Fibroblast of villous mesenchyme (primary cell): ENCODE results near the gene MSI2. TPM values are rescaled to one million over a fixed set of nuclear protein-coding genes. Genes with fewer than 3 reads are reported as not detected.
"Not testable (repeated sequence)": the region's sequence is repeated elsewhere in the genome, so short reads cannot be mapped to it uniquely, and the experiment has no call there.

ENCODE experiments used
- DNase-seq: peaks from one replicate; pipeline ENCODE4 v3.0.0-alpha.2; 2010; ENCODE audit warnings: low read depth
- H3K4me3 ChIP-seq: 2 replicates; pipeline ENCODE4 v1.5.1; 2011; ENCODE audit warnings: low read depth, mild to moderate bottlenecking, low read length
- CTCF ChIP-seq: IDR thresholded peaks from 2 replicates; pipeline ENCODE4 v1.5.1; 2012; ENCODE audit warnings: low read depth, mild to moderate bottlenecking, low read length; ENCODE audit not compliant: insufficient read depth
- total RNA-seq: library from RNA; depleted of rRNA; stranded (reverse); fragments of >200 nt; gene quantifications from 2 replicates; pipeline ENCODE4 v1.2.3, GENCODE V29; 2012

MSI2 gene
- total RNA-seq, 1 donor: 50.1 TPM

GRCh38 chr17:57294101-57294500 is 37.8 kb downstream of the MSI2 start:
- H3K4me3 ChIP-seq: no peak overlapping the region
- no peak for DNase-seq
- TF ChIP-seq CTCF: no peak

DNA sequence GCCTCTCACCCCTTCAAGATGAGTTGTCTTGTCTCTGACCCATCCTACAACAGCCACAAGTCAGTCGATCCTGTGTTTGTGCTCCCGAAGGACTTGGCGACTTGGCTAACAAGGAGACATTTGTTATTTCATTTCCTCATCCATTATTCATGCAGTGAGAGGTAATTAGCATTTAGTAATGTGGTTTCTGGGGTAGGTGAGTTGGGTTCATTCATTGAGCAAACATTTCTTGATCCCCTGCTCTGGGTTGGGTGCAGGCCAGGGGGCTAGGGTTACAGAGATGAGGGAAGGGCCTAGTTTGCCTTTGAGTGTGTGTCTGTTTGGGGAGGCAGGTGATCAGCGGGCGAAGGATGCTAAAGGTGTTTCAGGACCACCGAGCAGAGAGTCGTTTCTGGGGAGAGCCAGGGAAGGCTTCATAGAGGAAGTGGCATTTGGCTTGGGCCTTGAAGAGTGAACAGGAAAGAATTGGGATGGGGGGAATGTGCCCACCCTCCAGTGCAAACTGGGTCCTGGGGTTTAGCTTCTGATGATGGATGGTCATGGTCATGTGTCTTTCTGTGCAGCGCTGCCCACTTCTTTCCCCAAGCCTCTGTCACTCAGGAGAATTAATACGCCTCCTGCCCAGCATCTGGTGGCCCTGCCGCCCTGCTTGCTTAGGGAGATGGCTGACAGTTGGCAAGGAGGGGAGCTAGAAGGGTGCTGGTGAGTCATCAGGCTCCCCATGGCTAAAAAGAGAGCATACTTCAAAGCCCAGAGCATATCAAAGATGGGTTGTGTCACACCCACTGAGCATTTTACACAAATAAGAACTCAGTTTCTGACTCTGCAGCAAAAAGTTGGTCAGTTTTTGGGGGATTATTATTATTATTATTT is 38.5 kb downstream of the MSI2 start:
- no peak overlapping the region for H3K4me3 ChIP-seq
- DNase-seq: peak; percentile 31
- TF ChIP-seq CTCF: no peak

DNA sequence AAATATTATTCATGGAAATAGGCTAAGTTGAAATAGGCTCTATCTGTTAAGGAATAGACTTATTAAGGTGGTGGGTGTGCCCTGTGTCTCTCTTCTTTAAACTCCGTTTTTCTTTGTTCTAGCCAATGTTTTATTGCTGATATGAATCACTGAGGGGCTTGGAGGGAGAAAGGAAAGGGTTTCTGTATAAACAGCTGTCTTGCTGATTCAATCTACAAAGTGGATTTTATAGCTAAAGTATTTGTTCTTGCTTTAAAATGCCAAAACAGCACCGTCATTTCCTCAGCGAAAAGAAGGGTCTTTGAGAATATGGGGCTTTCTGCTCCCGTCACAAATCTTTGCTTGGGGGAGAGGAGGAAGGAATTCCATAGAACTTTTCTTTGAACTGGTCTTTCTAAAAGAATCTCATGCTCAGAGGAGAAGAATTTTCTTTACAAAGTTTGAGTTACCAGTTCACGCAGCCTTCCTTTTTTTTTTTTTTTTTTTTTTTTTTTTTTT is 39.3 kb downstream of the MSI2 start:
- H3K4me3 ChIP-seq: no peak overlapping the region
- peak; percentile 50 for DNase-seq

GRCh38 chr17:57296231-57296630 is 39.9 kb downstream of the MSI2 start:
- no peak for DNase-seq
- H3K4me3 ChIP-seq: no peak overlapping the region
- TF ChIP-seq CTCF: no peak

More for the DNA sequence above, 39.3 kb downstream of the MSI2 start:
- TF ChIP-seq CTCF: no peak

- DNase-seq: no peak
- TF ChIP-seq CTCF: no peak
- H3K4me3 ChIP-seq: no peak overlapping the region
Measured at GRCh38 chr17:57299176-57299575, 42.9 kb downstream of the MSI2 start.

GRCh38 chr17:57300592-57300991 is 44.3 kb downstream of the MSI2 start:
- not testable (repeated sequence) for H3K4me3 ChIP-seq, DNase-seq

DNA sequence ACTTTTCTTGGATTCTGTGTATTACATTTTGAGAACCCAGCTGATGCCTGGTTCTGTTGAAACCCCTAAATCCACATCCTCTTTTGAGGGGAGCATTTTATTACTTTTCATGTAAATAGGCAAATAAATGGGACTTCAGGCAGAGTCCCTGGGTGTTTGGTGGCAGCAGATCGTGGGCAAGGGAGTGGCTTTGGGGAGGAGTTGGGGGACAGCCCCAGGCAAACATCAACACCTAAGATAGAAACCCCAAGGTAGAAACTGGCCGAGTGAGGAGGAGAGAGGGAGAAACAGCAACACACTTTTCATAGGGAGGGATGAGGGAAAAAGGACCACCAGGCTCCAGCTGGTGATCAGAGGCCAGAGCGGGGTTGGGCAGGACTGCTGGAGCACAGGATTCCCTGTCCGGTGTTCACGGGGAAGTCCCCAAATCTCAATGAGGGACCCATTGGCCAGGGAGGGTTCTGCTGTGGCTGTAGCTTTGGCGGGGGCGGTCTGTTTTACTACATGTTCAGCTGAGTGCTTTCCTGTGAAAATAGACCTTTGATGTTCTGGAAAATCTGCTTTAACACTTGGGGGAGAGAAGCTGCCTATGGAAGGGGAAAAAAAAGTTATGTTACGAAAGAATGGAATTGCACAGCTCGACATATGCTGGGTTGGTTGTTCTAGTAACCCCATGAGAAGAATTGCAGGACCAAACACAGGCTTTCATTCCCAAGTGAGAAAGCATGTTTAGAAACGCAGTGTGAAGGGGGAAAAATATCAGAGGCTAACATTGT is 46.6 kb downstream of the MSI2 start:
- DNase-seq: no peak
- H3K4me3 ChIP-seq: no peak overlapping the region
- no peak for TF ChIP-seq CTCF
